Suprapubic skin (tissue), 3 donors: ENCODE measurements around the gene ARID4A.

Experiments used
- CTCF ChIP-seq, 2 donors: fragments of 200-600 bp in 1 of 2; fragments of 450-650 bp in 1 of 2; sonication (generic) in 1 of 2; IDR thresholded peaks; one replicate each; pipeline ENCODE4 v1.5.1; 2016 to 2019; ENCODE audit warnings: antibody characterized with exemption in 2 of 2, mild to moderate bottlenecking in 1 of 2, moderate library complexity in 1 of 2
- EP300 ChIP-seq: sonication (generic); formaldehyde crosslinking; IDR thresholded peaks from one replicate; pipeline ENCODE4 v1.6.1; 2017; ENCODE audit warnings: antibody characterized with exemption
- POLR2A ChIP-seq, 2 donors: fragments of 450-650 bp; IDR thresholded peaks; one replicate each; pipeline ENCODE4 v1.6.1; 2017; ENCODE audit warnings: antibody characterized with exemption in 2 of 2, mild to moderate bottlenecking in 2 of 2, moderate library complexity in 2 of 2

GRCh38 chr14:58341152-58341748 lies 42.9 kb downstream of the ARID4A start:
- TF ChIP-seq CTCF (IDR thresholded peaks at IDR 0.05) (no peak), POLR2A (IDR thresholded peaks at IDR 0.05) (no peak), EP300 (no peak)
